ENCODE data around the gene STAT3.
"Not testable (repeated sequence)": the region's sequence is repeated elsewhere in the genome, so short reads cannot be mapped to it uniquely, and the experiment has no call there.

STAT3 gene

GRCh38 chr17:42274253-42274542 is 114.0 kb downstream of the STAT3 start:
- DNase-seq: no peak

GRCh38 chr17:42273474-42274252 is 114.6 kb downstream of the STAT3 start:
- no peak for DNase-seq

- DNase-seq: no peak
Observed at GRCh38 chr17:42272162-42272907, 115.9 kb downstream of the STAT3 start.

GRCh38 chr17:42271779-42272035 is 116.5 kb downstream of the STAT3 start:
- DNase-seq: no peak

- no peak for DNase-seq
Observed at GRCh38 chr17:42271006-42271778, 117.0 kb downstream of the STAT3 start.

- DNase-seq: no peak
Observed at GRCh38 chr17:42270596-42270995, 117.6 kb downstream of the STAT3 start.

GRCh38 chr17:42270170-42270535 is 118.1 kb downstream of the STAT3 start:
- DNase-seq: no peak

GRCh38 chr17:42268236-42268635 is 120.0 kb downstream of the STAT3 start:
- DNase-seq: no peak

- peak; percentile 40 for DNase-seq
Observed at GRCh38 chr17:42266918-42267766, 121.1 kb downstream of the STAT3 start.

- no peak for DNase-seq
Observed at GRCh38 chr17:42266462-42266861, 121.8 kb downstream of the STAT3 start.

- not testable (repeated sequence) for DNase-seq
Observed at GRCh38 chr17:42264366-42264765, 123.9 kb downstream of the STAT3 start.
